Measurements from ENCODE around the gene PTDSS2. TPM values are rescaled to one million over a fixed set of nuclear protein-coding genes. Genes with fewer than 3 reads are reported as not detected.

Gene PTDSS2
- total and polyA plus RNA-seq, 2 of the 13 experiments (the other 11 are each of a cell fraction or from before 2014, with no cell fraction given) = 21.7 to 26.4 TPM

- TF ChIP-seq AFF4 (CRISPR knock-in tag; IDR thresholded peaks at IDR 0.05) (no peak), KDM5B (CRISPR knock-in tag; IDR thresholded peaks at IDR 0.05; ENCODE audit: borderline replicate concordance) (no peak), PHF21A (CRISPR knock-in tag; IDR thresholded peaks at IDR 0.05) (0 out of 2 replicates have a peak, but pooled peaks have one; percentile 13), ZNF83 (CRISPR knock-in tag; IDR thresholded peaks at IDR 0.05; ENCODE audit: borderline replicate concordance) (no peak), ZNF746 (CRISPR knock-in tag; IDR thresholded peaks at IDR 0.05) (no peak), U2AF2 (IDR thresholded peaks at IDR 0.05; ENCODE audit: low read depth, low read length) (no peak), ZNF562 (CRISPR knock-in tag; IDR thresholded peaks at IDR 0.05; ENCODE audit: borderline replicate concordance) (no peak), ZXDC (CRISPR knock-in tag; IDR thresholded peaks at IDR 0.05) (no peak), FOXA1 (IDR thresholded peaks at IDR 0.05) (no peak), FOXA1 (CRISPR knock-in tag; IDR thresholded peaks at IDR 0.05) (no peak), ZSCAN22 (CRISPR knock-in tag; IDR thresholded peaks at IDR 0.05) (no peak), HOXA7 (CRISPR knock-in tag; IDR thresholded peaks at IDR 0.05) (no peak), SALL2 (CRISPR knock-in tag; IDR thresholded peaks at IDR 0.05) (no peak), ZNF510 (CRISPR knock-in tag; IDR thresholded peaks at IDR 0.05; ENCODE audit: low read depth) (no peak), ZNF841 (CRISPR knock-in tag; IDR thresholded peaks at IDR 0.05; ENCODE audit: borderline replicate concordance) (no peak), TRAFD1 (CRISPR knock-in tag; IDR thresholded peaks at IDR 0.05; ENCODE audit: borderline replicate concordance) (no peak), HOXA3 (CRISPR knock-in tag; IDR thresholded peaks at IDR 0.05) (no peak), PREB (CRISPR knock-in tag; IDR thresholded peaks at IDR 0.05) (no peak), RARA (CRISPR knock-in tag; IDR thresholded peaks at IDR 0.05) (no peak), MIER2 (CRISPR knock-in tag; IDR thresholded peaks at IDR 0.05) (no peak), MYC (CRISPR knock-in tag; IDR thresholded peaks at IDR 0.05; ENCODE audit: borderline replicate concordance) (peak; percentile 20; the same call in 1 of the 2 replicates), JUN (CRISPR knock-in tag; IDR thresholded peaks at IDR 0.05) (no peak), RXRA (CRISPR knock-in tag; IDR thresholded peaks at IDR 0.05) (no peak), MATR3 (CRISPR knock-in tag; IDR thresholded peaks at IDR 0.05) (no peak)
Measured at GRCh38 chr11:446891-447290, 3.2 kb upstream of the PTDSS2 start (continued).
